HG03097 (cell line): ENCODE data around the gene SRP19.
A peak's percentile ranks its signal among the peaks of the same experiment; 100 is the strongest.
"Not testable (repeated sequence)": the region's sequence is repeated elsewhere in the genome, so short reads cannot be mapped to it uniquely, and the experiment has no call there.

Experiments used
- ATAC-seq: cut with Tn5 transposase; IDR thresholded peaks from one replicate; pipeline ENCODE4 v1.9.1; 2021; ENCODE audit not compliant: unreplicated experiment, low FRiP score

The SRP19 gene

DNA sequence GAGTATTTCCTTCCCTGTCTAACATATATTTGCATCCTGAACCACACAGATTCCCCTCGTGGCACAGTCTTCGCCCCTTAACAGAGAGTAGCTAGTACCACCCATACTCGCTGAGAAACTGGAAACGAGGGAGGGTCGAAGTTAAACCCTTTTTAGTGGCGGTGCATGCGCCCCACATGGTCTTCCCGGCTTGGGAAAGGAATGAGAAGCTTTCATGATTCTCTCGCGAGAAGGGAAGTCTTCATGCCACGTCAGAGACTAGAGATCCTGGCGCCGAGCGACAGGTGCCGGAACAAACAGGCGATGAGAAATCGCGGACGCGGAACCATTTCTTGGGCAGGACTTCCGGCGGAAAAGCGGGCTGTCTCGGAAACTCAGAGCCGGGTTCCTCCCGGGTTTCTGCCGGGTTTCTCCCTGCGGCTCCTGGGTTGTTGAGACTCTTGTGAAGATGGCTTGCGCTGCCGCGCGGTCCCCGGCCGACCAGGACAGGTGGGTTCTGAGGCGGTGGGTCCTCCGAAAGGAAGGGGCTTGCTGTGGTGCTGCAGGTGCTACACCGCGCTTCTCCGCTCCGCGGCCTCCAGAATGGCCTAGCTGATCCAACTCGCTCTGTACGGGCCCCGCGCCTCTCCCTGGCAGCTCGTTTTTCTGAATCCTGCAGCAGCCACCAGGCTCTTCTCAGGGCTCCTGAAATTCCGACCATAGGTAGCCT lies at the start of gene SRP19:
Gene SRP19 (plus strand): TSS at position 359 of the 709 bp plus-strand sequence. CDS start 90 bp downstream, at position 449.
- ATAC-seq, result peak; percentile 98

DNA sequence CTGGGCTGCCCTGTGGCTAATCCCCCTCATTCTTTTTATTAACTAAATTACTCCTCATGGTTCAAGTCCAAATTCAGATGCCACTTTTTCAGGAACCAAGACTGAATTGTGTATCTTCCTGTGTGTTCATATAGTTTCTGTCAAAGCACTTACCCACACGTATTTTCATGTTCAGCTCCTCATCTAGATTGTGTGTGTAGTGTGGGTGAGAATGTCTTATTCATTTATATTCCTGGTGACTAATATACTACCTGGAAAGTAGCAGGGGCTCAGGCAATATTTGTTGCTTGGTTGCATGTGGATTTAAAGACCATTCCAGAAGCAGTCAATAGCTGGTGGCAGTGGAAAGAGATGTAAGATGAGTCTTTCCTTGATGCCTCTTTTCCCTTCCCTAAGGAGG lies 48.5 kb upstream of the SRP19 start:
- ATAC-seq, result no peak

GRCh38 chr5:112820246-112820645 lies 40.8 kb upstream of the SRP19 start:
- ATAC-seq, result no peak

DNA sequence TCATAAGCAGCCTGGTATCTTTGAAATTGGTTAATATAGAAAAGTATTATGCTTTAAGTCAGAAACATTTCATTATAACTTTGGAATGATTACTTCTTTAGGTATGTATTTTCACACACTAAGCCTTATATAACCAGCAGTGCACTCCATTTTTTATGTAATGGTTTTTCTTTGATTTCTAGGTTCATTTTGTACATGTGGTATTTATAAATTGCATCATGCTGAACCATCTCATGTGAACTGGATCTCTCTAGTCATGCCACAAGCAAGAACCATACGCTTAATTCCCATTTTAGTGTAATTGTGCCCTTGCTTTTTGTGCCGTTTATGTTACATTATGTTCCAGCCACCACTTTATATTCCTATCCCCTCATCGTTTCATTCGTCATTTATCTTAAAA lies 38.6 kb upstream of the SRP19 start:
- no peak for ATAC-seq

DNA sequence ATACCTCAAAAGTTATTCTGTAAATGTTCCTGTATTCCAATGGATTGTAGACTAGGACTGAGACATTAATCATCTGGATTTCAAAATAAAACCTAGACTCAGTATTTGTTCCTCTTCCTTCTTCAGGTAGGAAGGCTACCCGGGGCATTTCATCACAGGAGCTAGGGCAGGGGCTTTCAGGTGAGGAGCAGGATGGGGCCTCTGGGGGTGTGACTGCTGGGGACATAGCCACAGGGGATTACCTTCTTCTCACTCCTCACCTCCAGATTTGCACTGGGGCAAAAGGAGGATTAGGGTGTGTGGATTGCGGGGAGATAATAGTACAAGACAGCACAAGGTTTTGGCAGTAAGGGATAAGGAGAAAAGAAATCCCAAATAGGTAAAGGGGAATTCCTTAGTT lies 37.9 kb upstream of the SRP19 start:
- no peak for ATAC-seq

DNA sequence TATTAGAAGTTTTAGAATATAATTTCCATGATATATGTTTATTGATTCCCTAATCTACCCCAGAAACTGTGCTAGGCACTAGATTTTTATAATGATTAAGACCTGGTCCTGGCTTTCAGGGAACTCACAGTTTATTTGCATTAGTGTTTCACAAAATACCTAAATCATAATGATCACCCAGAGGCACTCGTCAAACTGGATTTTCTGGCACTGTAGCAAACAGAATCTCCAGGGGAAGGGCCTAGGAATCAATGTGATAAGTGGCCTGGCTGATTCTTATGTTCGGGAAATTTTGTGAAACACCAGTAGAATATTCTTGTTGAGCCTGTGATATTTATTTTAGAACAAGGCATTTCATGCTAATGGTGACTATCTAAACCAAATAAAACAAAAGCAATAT lies 37.4 kb upstream of the SRP19 start:
- ATAC-seq, result no peak

DNA sequence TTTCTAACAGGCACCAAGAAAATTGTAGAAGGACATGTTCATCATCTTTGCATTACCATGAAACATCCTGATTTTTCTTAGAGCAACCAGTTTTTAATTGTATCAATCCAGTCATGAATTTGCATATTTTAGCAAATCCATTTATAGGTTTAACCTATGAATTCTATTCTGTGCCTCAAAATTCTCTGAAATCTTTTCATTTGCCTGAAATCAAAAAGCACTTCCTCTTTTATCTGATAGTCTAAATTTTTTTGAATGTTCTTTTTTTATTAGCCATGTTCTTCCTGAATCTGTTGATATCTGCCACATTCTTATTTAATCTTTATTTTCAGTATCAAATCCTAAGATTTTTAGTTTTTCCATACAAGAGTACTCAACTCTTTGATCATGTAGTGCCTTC lies 36.9 kb upstream of the SRP19 start:
- no peak for ATAC-seq

- ATAC-seq, result no peak
Observed at GRCh38 chr5:112830378-112830777, 30.7 kb upstream of the SRP19 start.

DNA sequence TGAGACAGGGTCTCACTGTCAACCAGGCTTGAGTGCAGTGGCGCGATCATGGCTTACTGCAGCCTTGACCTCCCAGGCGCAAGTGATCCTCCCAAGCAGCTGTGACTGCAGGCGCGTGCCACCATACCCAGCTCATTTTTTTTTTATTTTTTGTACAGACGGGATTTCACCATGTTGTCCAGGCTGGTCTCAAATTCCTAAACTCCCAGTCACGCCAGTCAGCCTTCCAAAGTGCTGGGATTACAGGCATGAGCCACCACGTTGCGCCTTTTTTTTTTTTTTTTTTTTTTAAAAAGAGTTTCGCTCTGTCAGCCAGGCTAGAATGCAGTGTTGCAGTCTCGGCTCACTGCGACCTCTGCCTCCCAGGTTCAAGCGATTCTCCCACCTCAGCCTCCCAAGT lies 27.1 kb upstream of the SRP19 start:
- no peak for ATAC-seq

- ATAC-seq, result no peak
Observed at GRCh38 chr5:112844489-112844888, 16.6 kb upstream of the SRP19 start.

DNA sequence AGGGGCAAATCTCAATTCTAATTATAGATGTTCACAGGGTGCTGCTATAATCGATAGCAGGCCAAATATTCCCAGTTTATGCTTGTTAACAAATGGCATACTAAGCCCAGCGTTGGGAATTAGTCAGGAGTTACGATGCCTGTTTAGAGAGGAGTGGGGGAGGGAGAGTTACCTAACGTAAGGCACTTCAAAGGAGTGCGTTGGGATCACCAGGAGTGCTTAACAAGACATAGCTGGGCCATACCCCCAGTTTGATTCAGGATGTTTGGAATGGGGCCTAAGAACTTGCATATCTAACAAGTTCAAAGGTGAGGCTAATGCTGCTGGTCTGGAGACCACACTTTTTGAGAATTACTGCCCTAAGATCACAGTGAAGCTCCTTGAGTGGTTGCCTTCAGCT lies 14.5 kb upstream of the SRP19 start:
- ATAC-seq, result no peak

- ATAC-seq, result no peak
Observed at GRCh38 chr5:112847306-112847705, 13.8 kb upstream of the SRP19 start.

- peak; percentile 98 for ATAC-seq
Observed at GRCh38 chr5:112848116-112848811, 12.8 kb upstream of the SRP19 start.

DNA sequence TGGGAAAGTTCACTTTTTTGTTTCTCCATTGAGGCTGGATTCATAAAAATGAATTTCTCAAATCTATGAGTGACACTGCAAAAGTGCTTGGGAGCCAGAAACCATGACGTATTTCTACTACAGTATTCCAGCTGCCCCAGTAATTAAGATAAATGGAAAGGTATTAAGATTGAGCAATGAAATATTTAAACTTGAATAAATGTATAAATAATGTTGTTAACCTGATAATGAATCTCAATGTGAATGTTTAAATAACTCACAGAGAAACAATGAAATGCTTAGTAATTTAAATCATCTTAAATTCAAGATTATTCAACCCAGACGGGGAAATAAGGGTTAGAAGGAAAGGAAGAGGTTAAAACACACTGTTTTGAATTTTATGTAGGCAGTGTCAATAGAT lies 11.2 kb upstream of the SRP19 start:
- no peak for ATAC-seq

- no peak for ATAC-seq
Observed at GRCh38 chr5:112854651-112855050, 6.4 kb upstream of the SRP19 start.

DNA sequence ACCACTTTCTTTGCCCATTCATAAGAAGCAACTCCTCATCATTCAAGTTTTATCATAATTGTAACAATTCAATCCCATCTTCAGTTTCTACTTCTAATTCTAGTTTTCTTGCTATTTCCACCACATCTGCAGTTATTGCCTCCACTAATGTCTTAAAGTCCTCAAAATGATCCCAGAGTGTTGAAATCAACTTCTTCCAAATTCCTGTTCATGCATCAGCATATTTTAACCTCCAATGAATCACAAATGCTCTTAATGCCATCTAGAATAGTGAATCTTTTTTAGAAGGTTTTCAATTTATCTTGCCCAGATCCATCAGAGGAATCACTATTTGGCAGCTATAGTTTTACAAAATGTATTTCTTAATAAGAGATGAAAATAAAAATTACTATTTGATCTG lies 3.2 kb upstream of the SRP19 start:
- ATAC-seq, result no peak

DNA sequence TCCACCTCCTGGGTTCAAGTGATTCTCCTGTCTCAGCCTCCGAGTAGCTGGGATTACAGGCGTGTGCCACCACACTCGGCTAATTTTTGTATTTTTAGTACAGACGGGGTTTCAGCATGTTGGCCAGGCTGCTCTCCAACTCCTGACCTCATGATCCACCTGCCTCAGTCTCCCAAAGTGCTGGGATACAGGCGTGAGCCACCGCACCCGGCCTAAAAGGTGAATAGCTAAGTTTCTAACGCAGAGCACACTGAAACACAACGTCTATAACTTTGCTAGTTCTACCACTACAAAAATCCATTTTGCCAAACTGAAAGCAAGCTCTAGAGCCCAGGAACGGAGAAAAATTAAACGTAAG lies 537 bp upstream of the SRP19 start:
- ATAC-seq, result not testable (repeated sequence)

DNA sequence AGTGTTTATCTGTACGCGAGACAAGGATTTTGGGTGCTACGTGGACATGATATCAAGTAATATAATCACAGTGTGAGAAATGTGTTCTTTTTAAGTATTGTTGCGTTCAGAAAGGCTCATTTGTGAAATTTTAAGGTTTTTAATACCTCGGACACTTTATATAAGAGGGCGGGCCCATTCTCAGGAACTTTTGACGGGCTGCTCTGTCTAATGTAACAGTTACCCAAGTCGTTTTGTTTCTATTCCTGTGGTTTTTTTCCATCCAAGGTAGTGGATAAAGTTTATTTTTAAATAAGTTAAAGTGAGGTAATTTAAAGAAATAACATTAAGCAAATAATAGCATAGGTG lies 525 bp downstream of the SRP19 start:
- ATAC-seq, result no peak

DNA sequence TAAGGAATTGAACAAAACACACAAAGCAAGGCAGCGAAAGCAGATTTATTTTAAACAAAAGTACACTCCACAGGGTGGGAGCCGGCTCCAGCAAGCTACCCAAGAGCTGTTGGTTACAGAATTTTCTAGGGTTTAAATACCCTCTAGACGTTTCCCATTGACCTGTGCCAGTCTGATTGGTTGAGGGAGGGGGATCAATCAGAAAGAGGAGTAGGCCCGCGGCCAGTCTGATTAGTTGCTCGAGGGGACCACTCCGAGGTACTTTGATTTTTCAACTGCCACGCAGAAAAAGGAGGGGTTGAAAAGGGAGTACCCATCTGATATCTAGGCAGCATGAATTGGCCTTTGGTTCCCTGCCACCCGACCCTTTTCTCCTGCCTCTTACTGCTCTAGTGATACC lies 998 bp downstream of the SRP19 start:
- ATAC-seq, result no peak

GRCh38 chr5:112863549-112863948 lies 2.5 kb downstream of the SRP19 start:
- no peak for ATAC-seq

- no peak for ATAC-seq
Observed at GRCh38 chr5:112865128-112865527, 4.0 kb downstream of the SRP19 start.

- ATAC-seq, result no peak
Observed at GRCh38 chr5:112866739-112867138, 5.7 kb downstream of the SRP19 start.

- ATAC-seq, result no peak
Observed at GRCh38 chr5:112867411-112867810, 6.3 kb downstream of the SRP19 start.
